OCI-LY7 (cell line): Measurements from ENCODE around the gene IL2RG. TPM values are rescaled to one million over a fixed set of nuclear protein-coding genes. Genes with fewer than 3 reads are reported as not detected.
A peak's percentile ranks its signal among the peaks of the same experiment; 100 is the strongest.

Source experiments
- BruUV-seq: library from RNA; stranded (reverse); fragments of 400-500 nt; replicated peaks from 2 replicates; lab custom pipeline; 2021; lab: Mats Ljungman, UMichigan
- CTCF ChIA-PET: fragments of 300-600 bp; sonication (Branson Sonifier 250); formaldehyde crosslinking; loops from one replicate; lab custom pipeline; 2022; ENCODE audit warnings: antibody characterized with exemption; ENCODE audit not compliant: unreplicated experiment; lab: Charles Lee
- POLR2A ChIA-PET: fragments of 300-600 bp; sonication (Branson Sonifier 250); formaldehyde crosslinking; loops from one replicate; lab custom pipeline; 2022; ENCODE audit warnings: antibody characterized with exemption; lab: Charles Lee
- DNase-seq: peaks from one replicate; pipeline ENCODE4 v3.0.0-alpha.2; 2015; ENCODE audit warnings: low spot score
- H2AFZ ChIP-seq: fragments of 200-600 bp; sonication (generic), shearing (Covaris generic); 2 replicates; pipeline ENCODE4 v1.6.1; 2014; ENCODE audit warnings: mild to moderate bottlenecking, antibody characterized with exemption, low read length, moderate library complexity
- H3K27ac ChIP-seq: fragments of 200-600 bp; sonication (generic); 2 replicates; pipeline ENCODE4 v1.5.1; 2014; ENCODE audit warnings: mixed run types, low read depth, mild to moderate bottlenecking, moderate library complexity, low read length, inconsistent platforms; ENCODE audit not compliant: poor library complexity, severe bottlenecking
- H3K36me3 ChIP-seq: fragments of 200-600 bp; sonication (generic); 2 replicates; pipeline ENCODE4 v1.6.1; 2014; ENCODE audit warnings: mild to moderate bottlenecking, antibody characterized with exemption, low read length, moderate library complexity, mixed read lengths; ENCODE audit not compliant: insufficient read depth
- H3K4me1 ChIP-seq: fragments of 200-600 bp; sonication (generic); 2 replicates; pipeline ENCODE4 v1.5.1; 2014; ENCODE audit warnings: mild to moderate bottlenecking, low read length; ENCODE audit not compliant: insufficient read depth, poor library complexity, severe bottlenecking
- H3K4me2 ChIP-seq: fragments of 200-600 bp; sonication (generic); 2 replicates; pipeline ENCODE4 v1.6.1; 2014; ENCODE audit warnings: mild to moderate bottlenecking, low read length
- H3K4me3 ChIP-seq: fragments of 200-600 bp; sonication (generic); 2 replicates; pipeline ENCODE4 v1.5.1; 2014; ENCODE audit warnings: mild to moderate bottlenecking, low read depth, low read length; ENCODE audit not compliant: poor library complexity, severe bottlenecking
- H3K79me2 ChIP-seq: fragments of 200-600 bp; sonication (generic); 2 replicates; pipeline ENCODE4 v1.6.1; 2016; ENCODE audit warnings: low read depth, mild to moderate bottlenecking, low read length, moderate library complexity, mixed read lengths; ENCODE audit not compliant: insufficient read depth
- H3K9me2 ChIP-seq: fragments of 200-600 bp; sonication (generic); 2 replicates; pipeline ENCODE4 v1.6.1; 2016; ENCODE audit warnings: mild to moderate bottlenecking, low read length, mixed read lengths; ENCODE audit not compliant: insufficient read depth
- H3K9me3 ChIP-seq: fragments of 200-600 bp; sonication (generic); 2 replicates; pipeline ENCODE4 v1.6.1; 2014; ENCODE audit warnings: mild to moderate bottlenecking, mixed run types, low read length, mixed read lengths
- H4K20me1 ChIP-seq: fragments of 200-600 bp; sonication (generic); 2 replicates; pipeline ENCODE4 v1.6.1; 2014; ENCODE audit warnings: mild to moderate bottlenecking, antibody characterized with exemption, low read length, moderate library complexity, mixed read lengths; ENCODE audit not compliant: insufficient read depth
- CTCF ChIP-seq: fragments of 200-600 bp; sonication (generic); conservative IDR thresholded peaks from 2 replicates; pipeline ENCODE4 v1.5.1; 2014; ENCODE audit warnings: mild to moderate bottlenecking, antibody characterized with exemption, low read length, moderate library complexity, mixed read lengths
- EZH2phosphoT487 ChIP-seq: fragments of 200-600 bp; sonication (generic); IDR thresholded peaks from 2 replicates; pipeline ENCODE4 v1.6.1; 2018; ENCODE audit warnings: low read depth, borderline replicate concordance, mild to moderate bottlenecking, mixed run types, antibody characterized with exemption, low read length, moderate library complexity, mixed read lengths
- intact Hi-C: fragments of 100-400 bp; cut with micrococcal nuclease; formaldehyde crosslinking; loops from one replicate; pipeline ENCODE4 v1.10.0; 2022; ENCODE audit not compliant: unreplicated experiment
- total RNA-seq, 2 experiments: library from RNA; depleted of rRNA in 1 of 2; stranded (reverse); fragments of >200 nt in 1 of 2; shearing (Covaris generic) in 1 of 2; gene quantifications; 2 replicates each; pipeline ENCODE4 v1.2.3, GENCODE V29; 2014 to 2022

The IL2RG gene
- total RNA-seq, 2 experiments from 2014 or later: 21.5 to 33.6 TPM

GRCh38 chrX:71128166-71128833 lies 16.9 kb upstream of the IL2RG start:
- ChIA-PET CTCF (no interaction called here), POLR2A (interaction anchor here (0.5 kb wide), 1 partner anchor 391 kb away, joined by 3 read pairs; no protein-coding TSS in a partner anchor)
- no TSS peak for BruUV-seq
- H2AFZ ChIP-seq: no peak overlapping the region
- DNase-seq: no peak
- intact Hi-C loops: loop anchor here (2.0 to 5.0 kb wide), 2 partner anchors 129 to 156 kb away; no protein-coding TSS in a partner anchor
- no peaks in the 10 kb centered on the region for H3K9me3 ChIP-seq
- H3K9me2 ChIP-seq: no peaks in the 10 kb centered on the region
- no peak overlapping the region for H3K4me2 ChIP-seq
- H3K4me3 ChIP-seq: no peak overlapping the region
- H3K4me1 ChIP-seq: no peaks in the 10 kb centered on the region
- no peak overlapping the region for H3K27ac ChIP-seq
- TF ChIP-seq CTCF (no peak), EZH2phosphoT487 (no peak)
- H4K20me1 ChIP-seq: no peaks in the 10 kb centered on the region
- H3K36me3 ChIP-seq: peaks cover 63% of the 10 kb centered on the region
- no peaks in the 10 kb centered on the region for H3K79me2 ChIP-seq

- intact Hi-C loops: loop anchor here (10.0 kb wide), 1 partner anchor 166 kb away; the partner anchor contains the start of gene NONO
- Histone ChIP-seq H3K4me2 (peak overlapping the region; percentile 64), H2AFZ (no peak overlapping the region)
These were observed 7.7 kb upstream of the IL2RG start for GRCh38 chrX:71118985-71119535.

More at GRCh38 chrX:71118985-71119535, 7.7 kb upstream of the IL2RG start:
- H3K36me3 ChIP-seq: peaks cover 33% of the 10 kb centered on the region
- H4K20me1 ChIP-seq: no peaks in the 10 kb centered on the region
- H3K4me3 ChIP-seq: peak overlapping the region; percentile 81
- no peaks in the 10 kb centered on the region for H3K79me2 ChIP-seq
- H3K27ac ChIP-seq: no peak overlapping the region
- no peaks in the 10 kb centered on the region for H3K9me2 ChIP-seq
- peaks cover 21% of the 10 kb centered on the region for H3K4me1 ChIP-seq
- no peak for TF ChIP-seq CTCF
- no peak for TF ChIP-seq EZH2phosphoT487
- CTCF ChIA-PET: interaction anchor here (0.6 kb wide), 1 partner anchor 17 kb away, joined by 3 read pairs; no protein-coding TSS in a partner anchor
- no peak for DNase-seq
- POLR2A ChIA-PET: interaction anchor here (0.6 to 1.7 kb wide), 10 partner anchors 11 to 470 kb away, joined by 3 to 10 read pairs (median 3); partner anchors contain the start of genes FOXO4, NONO and TAF1
- H3K9me3 ChIP-seq: no peaks in the 10 kb centered on the region
- BruUV-seq: no TSS peak
